Measurements from ENCODE around the gene KCNMB3. TPM values are rescaled to one million over a fixed set of nuclear protein-coding genes. Genes with fewer than 3 reads are reported as not detected.

KCNMB3 gene, protein sequence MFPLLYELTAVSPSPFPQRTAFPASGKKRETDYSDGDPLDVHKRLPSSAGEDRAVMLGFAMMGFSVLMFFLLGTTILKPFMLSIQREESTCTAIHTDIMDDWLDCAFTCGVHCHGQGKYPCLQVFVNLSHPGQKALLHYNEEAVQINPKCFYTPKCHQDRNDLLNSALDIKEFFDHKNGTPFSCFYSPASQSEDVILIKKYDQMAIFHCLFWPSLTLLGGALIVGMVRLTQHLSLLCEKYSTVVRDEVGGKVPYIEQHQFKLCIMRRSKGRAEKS
- total RNA-seq, result 3.2 TPM

GRCh38 chr3:179250803-179251476, at the start of gene KCNMB3:
Gene KCNMB3, minus strand, starts transcription at chr3:179251114. Its CDS starts 124 bp downstream, at chr3:179250990.

Other genes with a start within 250 kb of the KCNMB3 start
- gene ZMAT3, start 179.3 kb downstream of the KCNMB3 start, total RNA-seq, result 24.7 TPM
- gene PIK3CA, start 102.8 kb downstream of the KCNMB3 start, total RNA-seq, result 57.2 TPM
- 80.5 TPM for gene ZNF639, start 71.9 kb upstream of the KCNMB3 start, total RNA-seq
- 98.7 TPM for gene MFN1, start 96.6 kb upstream of the KCNMB3 start, total RNA-seq
- 110 TPM for gene GNB4, start 200.4 kb upstream of the KCNMB3 start, total RNA-seq

All from diencephalon (tissue), 1 donor.